WI38 (cell line): ENCODE data around the gene COX18.

ENCODE experiments used
- H3K4me3 ChIP-seq: 2 replicates; pipeline ENCODE4 v1.5.1; 2011; ENCODE audit warnings: low read depth, mild to moderate bottlenecking, control low read depth, low read length
- CTCF ChIP-seq: IDR thresholded peaks from 2 replicates; pipeline ENCODE4 v1.5.1; 2012; ENCODE audit warnings: low read depth, mild to moderate bottlenecking, control low read depth, low read length

COX18 gene

DNA sequence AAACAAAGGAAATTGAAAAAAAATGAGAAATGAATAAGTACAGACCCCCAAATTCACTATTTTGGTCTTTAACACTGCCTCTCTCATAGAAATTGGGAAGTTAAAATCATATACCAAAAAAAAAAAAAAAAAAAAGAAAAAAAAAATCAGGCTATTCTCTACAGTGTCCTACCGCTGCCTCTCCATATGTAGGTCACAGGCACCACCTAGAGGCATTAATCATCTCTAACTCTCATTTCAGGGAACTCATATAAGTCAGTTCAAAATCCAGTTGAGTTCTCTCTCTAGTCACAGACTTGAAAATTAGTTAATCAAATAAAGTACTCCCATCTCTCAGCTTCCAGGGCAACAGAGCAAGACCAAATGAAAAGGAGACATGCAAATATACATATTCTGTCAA lies 47.9 kb downstream of the COX18 start:
- H3K4me3 ChIP-seq = no peak overlapping the region
- no peak for TF ChIP-seq CTCF

- TF ChIP-seq CTCF = peak; percentile 27; the same call in 1 of the 2 replicates
- H3K4me3 ChIP-seq = no peak overlapping the region
These were observed 50.0 kb downstream of the COX18 start for GRCh38 chr4:73019462-73020047.

DNA sequence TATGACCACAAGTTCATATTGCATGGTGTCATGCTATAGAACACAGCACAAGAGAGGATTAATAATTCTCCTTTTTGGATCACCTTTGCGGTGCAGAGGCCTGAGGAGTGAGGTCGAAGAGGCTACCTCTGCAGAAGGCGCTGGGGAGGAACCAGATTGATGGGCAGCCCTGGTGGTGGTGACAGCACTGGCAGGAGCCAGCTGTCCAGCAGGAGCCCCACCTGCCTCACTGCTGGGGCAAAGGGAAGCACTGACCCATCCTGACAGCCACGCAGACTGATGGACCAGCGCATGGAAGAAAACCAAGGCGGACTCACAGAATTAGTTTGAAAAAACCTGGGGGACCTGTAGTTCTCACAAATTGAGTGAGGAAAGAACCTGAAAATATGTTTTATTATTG lies 50.9 kb downstream of the COX18 start:
- no peak for TF ChIP-seq CTCF
- H3K4me3 ChIP-seq = no peak overlapping the region

GRCh38 chr4:73013310-73013709 lies 56.2 kb downstream of the COX18 start:
- no peak overlapping the region for H3K4me3 ChIP-seq
- no peak for TF ChIP-seq CTCF

DNA sequence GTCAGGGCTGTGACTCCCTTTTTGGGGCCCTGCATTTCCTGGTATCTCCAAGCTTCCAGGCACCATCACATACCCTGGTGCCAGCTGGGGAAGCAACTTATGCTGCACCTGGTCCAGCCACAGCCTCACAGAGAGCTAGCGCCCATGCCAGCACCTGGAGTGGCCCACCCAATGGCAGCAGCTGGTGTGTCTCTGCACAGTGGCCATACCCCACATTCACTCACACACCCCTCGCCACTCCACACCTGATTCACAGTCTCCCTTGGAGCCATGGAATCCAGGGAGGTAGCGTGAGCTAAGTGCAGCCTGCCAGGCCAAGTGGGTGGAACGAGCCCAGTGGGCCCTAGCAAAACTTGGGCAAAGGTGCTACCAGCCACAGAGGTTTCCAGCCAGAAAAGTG lies 56.8 kb downstream of the COX18 start:
- H3K4me3 ChIP-seq = no peak overlapping the region
- no peak for TF ChIP-seq CTCF

DNA sequence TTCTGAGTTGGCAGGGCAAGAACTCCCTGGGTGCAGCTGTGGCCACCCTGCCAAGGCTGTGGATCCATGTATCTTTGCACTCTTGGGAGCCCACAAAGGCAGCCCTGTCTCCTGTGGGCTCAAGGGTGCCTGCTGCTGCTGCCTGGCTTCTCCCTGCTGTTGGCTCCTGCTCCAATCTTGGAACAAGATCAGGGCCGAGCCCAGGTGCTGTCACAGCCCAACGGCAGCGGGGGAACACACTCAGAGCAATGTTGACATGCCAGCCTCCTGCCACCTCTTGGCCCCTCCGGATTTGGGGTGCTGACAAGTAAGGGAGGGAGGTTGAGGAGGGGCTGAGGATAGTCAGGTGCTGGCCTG lies 57.9 kb downstream of the COX18 start:
- TF ChIP-seq CTCF = no peak
- H3K4me3 ChIP-seq = no peak overlapping the region

DNA sequence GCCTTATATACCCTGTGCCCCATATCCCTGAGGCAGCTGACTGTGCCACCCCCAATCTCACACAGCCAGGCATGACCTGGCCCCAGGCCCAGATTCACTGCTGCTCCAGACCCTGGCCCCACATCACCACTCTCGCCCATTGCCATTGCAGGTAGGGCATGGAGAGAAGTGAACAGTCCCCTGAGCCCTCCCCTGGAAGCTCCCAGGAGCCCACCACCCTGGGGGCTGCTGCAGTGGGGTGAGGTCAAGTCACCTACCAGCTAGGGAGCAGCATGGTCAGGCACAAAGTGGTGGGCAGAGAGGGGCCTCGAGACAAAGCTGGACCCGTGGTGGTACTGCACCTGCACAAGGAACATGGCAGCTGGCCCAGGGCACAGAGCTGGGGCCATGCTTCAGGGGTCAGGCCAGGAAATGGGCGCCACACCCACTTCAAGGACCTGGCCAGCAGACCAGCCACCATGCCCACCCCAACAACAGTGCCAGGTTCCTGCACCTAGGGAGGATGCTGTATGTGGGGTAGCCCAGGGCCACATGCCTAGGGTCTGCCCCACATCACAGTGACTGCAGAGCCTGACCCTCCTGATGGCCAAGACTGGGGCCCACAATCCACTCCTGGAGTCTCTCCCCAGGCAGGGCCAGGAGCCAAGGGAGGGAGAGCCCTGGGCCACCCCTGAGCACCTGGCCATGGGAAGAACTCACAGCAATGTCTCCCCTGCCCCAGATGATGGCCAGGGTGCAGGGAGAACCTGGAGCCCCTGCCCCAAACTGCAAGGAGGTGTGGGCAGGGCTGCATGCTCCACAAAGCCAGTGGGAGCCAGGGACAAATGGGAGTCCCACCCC lies 58.5 kb downstream of the COX18 start:
- TF ChIP-seq CTCF = no peak

More for the DNA sequence above, 58.5 kb downstream of the COX18 start:
- H3K4me3 ChIP-seq = no peak overlapping the region
